Measurements from ENCODE around the gene ADGRD2.

DNA sequence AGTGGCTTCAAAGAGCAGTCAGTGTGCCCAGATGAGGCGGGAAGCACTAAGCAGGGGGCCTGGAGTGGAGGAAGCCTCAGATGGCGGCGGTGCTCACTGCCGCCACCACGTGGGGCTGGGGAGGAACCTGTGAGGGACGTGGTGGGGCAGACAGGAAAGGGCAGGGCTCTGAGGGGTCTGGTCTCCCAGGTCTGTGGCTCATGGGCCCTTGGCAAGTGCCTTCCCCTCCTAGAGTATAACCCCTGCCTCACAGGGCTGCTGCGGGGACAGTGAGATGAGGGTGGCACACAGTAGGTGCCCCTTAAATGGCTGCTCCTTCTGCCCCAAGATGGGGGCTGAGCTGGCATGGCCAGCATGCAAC, 30.4 kb downstream of the ADGRD2 start:
- TF ChIP-seq, protein P1, sequence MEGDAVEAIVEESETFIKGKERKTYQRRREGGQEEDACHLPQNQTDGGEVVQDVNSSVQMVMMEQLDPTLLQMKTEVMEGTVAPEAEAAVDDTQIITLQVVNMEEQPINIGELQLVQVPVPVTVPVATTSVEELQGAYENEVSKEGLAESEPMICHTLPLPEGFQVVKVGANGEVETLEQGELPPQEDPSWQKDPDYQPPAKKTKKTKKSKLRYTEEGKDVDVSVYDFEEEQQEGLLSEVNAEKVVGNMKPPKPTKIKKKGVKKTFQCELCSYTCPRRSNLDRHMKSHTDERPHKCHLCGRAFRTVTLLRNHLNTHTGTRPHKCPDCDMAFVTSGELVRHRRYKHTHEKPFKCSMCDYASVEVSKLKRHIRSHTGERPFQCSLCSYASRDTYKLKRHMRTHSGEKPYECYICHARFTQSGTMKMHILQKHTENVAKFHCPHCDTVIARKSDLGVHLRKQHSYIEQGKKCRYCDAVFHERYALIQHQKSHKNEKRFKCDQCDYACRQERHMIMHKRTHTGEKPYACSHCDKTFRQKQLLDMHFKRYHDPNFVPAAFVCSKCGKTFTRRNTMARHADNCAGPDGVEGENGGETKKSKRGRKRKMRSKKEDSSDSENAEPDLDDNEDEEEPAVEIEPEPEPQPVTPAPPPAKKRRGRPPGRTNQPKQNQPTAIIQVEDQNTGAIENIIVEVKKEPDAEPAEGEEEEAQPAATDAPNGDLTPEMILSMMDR (IDR thresholded peaks at IDR 0.05): no peak
- TF ChIP-seq POLR2AphosphoS5 (IDR thresholded peaks at IDR 0.05): no peak
